Activated T-cell treated with anti-CD3 and anti-CD28 coated beads for 24 hours (primary cell): ENCODE measurements around the gene GOLT1A.

Experiments
- DNase-seq: peaks from one replicate; pipeline ENCODE4 v3.0.0-alpha.2; 2020; ENCODE audit warnings: low read depth

GOLT1A gene

DNA sequence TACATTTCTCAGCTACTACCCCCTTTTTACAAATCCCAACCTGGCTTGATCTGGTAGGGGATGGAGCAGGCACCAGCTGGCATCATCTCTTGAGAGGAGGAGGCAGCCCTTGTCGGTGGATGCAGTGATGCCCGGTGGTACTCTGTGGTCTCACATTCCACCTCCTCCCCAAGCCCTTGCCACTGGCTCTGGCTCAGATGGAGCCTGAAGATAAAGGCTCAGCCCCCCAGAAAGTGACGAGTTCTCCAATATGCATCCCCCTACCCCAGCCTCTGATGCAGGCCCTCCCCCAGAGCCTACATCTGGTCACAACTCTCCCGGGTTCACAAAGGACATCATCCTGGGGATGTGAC lies 3.8 kb upstream of the GOLT1A start:
- DNase-seq, result no peak

DNA sequence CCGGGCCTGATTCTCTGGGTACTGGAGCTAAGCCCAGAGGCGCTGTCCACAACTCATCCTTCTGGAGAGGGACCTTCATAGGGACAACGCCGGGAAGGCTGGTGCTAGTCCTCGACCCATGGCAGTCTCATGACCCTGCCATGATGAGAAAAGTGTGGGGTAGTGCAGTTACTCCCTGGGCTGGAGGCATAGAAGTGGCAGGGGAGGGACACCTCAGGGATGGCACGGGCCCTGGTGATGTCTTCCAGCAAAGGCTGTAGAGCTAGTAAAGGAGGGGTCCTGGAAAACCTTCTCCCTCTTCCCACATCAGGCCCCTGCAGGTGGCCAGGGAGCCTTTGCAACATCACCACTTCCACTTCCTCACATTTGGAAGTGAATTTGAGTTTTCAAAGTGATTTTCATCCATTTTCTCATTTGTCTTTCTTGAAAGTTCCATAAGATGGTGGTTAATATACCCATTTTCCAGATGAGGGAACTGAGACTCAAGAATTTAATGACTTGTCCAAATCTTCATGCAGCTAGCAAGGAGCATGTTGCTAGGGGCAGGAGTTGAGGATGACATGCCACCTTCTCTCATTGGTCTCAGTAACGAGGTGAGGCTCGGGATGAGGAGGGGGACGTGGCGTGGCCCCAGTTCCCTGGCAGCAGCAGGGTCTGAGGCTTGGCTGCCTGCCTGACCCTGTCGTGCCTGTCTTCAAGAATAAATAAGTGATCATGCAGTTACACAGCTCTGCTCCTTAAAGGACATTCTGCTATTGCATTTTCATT lies 3.3 kb upstream of the GOLT1A start:
- no peak for DNase-seq

GRCh38 chr1:204216236-204216635 lies 2.4 kb upstream of the GOLT1A start:
- no peak for DNase-seq

- DNase-seq, result no peak
These were observed 1.1 kb downstream of the GOLT1A start for GRCh38 chr1:204212715-204213114.

GRCh38 chr1:204211046-204211445 lies 2.7 kb downstream of the GOLT1A start:
- DNase-seq, result no peak

GRCh38 chr1:204207136-204207616 lies 6.6 kb downstream of the GOLT1A start:
- peak; percentile 66 for DNase-seq

- no peak for DNase-seq
These were observed 7.7 kb downstream of the GOLT1A start for GRCh38 chr1:204206121-204206520.

DNA sequence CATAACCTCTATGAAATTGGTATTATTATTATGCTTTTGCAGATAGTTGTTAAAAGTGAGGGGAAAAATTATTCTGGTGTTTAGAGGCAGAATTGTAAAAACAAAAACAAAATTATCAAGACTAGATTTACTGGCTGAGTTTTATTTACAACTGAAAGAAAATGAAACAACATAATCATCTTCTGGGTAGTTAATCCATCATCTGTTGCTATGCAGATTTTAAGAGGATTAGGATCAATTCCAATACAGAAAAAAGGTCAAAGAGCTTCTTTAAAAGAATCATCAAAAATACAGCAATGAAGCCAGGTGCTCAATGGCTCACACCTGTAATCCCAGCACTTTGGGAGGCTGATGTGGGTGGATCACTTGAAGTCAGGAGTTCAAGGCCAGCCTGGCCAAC lies 8.3 kb downstream of the GOLT1A start:
- DNase-seq, result no peak

DNA sequence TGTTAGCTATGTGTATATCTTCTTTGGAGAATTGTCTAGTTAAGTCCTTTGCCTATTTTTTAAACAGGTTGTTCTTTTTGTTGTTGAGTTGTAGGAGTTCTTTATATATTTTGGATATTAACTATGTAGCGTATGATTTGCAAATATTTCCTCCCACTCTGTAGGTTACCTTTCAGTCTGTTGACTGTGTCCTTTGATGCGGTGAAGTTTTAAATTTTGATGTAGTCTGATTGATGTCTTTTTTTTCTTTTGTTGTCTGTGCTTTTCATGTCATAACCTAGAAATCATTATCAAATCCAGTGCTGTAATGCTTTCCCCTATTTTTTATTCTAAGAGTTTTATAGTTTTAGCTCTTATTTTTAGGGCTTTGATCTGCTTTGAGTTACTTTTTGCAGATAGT lies 8.8 kb downstream of the GOLT1A start:
- DNase-seq, result no peak

GRCh38 chr1:204203206-204203767 lies 10.5 kb downstream of the GOLT1A start:
- no peak for DNase-seq

GRCh38 chr1:204202481-204202880 lies 11.3 kb downstream of the GOLT1A start:
- DNase-seq, result no peak

DNA sequence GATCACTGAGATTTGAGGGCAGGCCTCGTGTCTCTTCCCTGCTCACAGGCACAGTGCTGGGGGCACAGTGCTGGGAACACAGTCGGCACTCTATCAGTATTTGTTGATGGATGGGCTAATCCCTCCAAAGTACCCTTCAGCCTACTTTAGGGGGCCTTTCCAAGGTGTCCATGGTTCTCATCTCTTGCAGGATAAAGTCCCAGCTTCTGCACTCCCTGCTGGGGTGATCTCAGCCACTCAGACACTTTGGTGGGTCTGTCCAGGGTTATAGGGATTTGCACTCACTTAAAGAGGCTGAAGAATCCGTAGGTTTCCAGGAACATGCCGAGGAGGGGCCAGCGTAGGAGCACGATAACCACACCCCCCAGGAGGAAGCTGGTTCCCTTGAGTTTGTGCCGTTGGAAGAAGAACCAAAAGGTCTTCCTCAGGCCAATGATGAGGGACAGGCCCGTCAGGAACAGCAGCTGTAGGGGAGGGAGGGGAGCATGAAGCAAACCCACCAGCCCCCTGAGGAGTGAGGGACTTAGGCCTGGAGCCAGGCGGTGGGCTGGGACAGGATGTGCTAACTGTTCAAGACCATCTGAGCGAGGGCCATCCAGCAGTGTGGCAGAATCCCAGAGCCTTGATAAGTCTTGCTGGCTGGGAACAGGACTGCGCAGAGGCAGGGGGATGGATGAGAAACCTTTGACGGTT lies 12.3 kb downstream of the GOLT1A start:
- no peak for DNase-seq

- no peak for DNase-seq
These were observed 14.2 kb downstream of the GOLT1A start for GRCh38 chr1:204199579-204199978.

GRCh38 chr1:204198348-204199340 lies 15.1 kb downstream of the GOLT1A start:
- DNase-seq, result no peak

GRCh38 chr1:204197068-204197467 lies 16.7 kb downstream of the GOLT1A start:
- no peak for DNase-seq

GRCh38 chr1:204196068-204196795 lies 17.6 kb downstream of the GOLT1A start, which contains the start of gene KISS1:
Gene KISS1 (minus strand): TSS chr1:204196491. CDS start chr1:204192876, 3,615 bp downstream.
- DNase-seq, result no peak

- DNase-seq, result no peak
These were observed 19.0 kb downstream of the GOLT1A start for GRCh38 chr1:204194771-204195170.

DNA sequence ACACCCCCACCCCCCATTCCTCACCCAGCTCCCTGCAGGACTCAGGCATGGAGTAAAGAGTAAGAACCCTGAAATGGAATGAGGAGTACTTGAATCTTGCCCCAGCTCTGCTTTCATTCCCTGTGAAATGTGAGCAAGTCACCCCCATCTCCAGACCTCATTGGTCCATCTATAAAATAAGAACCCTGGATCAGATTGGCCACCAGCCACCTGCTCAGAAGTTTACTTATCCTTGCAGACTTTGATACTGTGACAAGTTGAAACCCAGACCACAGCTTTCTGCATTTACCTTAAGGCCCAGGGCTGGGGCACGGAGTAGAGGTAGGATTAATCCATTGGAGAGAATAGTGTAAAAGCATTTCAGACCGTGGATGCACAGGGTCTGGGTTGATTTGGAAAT lies 19.7 kb downstream of the GOLT1A start:
- DNase-seq, result no peak

DNA sequence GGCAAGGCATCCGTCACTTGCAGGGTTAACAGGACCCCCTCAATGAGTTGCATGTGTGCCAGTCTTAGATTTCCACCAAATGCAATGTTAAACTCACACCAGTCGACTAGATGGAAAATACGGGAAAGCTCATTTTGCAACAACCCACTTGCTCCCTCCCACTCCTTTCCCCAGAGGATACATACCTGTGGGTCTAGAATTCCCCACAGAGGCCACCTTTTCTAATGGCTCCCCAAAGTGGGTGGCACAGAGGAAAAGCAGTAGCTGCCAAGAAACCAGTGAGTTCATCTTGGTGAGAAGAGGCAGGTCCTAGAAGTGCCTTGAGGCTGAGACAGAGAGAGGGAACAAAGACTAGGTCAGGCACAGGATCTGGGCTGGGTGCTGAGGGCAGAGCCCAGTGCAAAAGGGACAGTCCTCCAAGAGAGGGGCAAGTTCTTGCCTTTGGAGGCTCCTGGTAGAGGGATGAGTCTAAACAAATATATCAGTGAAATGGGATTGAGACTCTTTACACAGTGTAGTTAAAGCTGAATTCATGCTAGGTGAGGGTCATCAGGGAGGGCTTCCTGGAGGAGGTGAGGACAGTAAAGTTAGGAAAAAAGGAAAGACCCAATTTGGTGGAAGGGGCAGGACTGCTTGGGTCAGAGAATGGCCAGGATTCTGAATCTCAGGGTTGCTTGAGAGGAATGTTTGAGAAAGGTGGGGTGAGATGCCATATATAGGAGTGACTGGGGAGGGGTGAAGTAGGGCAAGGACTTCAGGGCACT lies 21.0 kb downstream of the GOLT1A start:
- DNase-seq, result no peak

DNA sequence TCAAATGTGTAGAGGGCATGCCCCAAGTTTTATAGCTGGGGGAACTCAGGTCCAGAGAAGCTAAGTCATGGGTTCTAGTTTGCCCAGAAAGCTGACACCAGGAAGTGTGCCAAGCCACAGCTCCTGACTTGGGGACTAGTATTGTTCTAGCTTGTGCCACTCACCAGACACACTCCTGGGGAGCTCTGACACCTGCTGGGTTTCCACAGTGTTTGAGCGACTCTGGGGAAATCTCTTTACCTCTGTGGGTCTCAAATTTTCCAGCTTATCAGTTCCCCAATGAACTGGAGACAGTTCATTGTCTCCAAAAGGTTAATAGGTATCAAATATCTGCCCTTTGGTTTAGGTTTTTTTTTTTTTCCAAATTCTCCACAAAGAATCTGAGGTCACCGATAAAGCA lies 21.7 kb downstream of the GOLT1A start:
- no peak for DNase-seq

GRCh38 chr1:204191456-204191855 lies 22.3 kb downstream of the GOLT1A start:
- no peak for DNase-seq
